GM12878 (cell line): ENCODE results near the gene GAGE13. TPM values are rescaled to one million over a fixed set of nuclear protein-coding genes. Genes with fewer than 3 reads are reported as not detected.
"Not testable (repeated sequence)": the region's sequence is repeated elsewhere in the genome, so short reads cannot be mapped to it uniquely, and the experiment has no call there.

Source experiments
- ATAC-seq: fragments of 200-7000 bp; cut with Tn5 transposase; 3 replicates; pipeline ENCODE4 v1.9.1; 2020; ENCODE audit warnings: mild to moderate bottlenecking, moderate library complexity
- Bru-seq: library from RNA; stranded (reverse); fragments of 400-500 nt; gene quantifications from one replicate; lab custom pipeline; 2021; lab: Mats Ljungman, UMichigan
- BruChase-seq, 2 experiments: library from RNA; stranded (reverse); fragments of 400-500 nt; gene quantifications; one replicate each; lab custom pipeline; 2021; lab: Mats Ljungman, UMichigan
- BruUV-seq: library from RNA; stranded (reverse); fragments of 400-500 nt; replicated peaks from 2 replicates; lab custom pipeline; 2021; lab: Mats Ljungman, UMichigan
- CTCF ChIA-PET: fragments of 300-600 bp; sonication (Branson Sonifier 250); formaldehyde crosslinking; extraction: SDS; loops from one replicate; lab custom pipeline; 2021; ENCODE audit warnings: inconsistent platforms; lab: Yijun Ruan, JAX
- POLR2A ChIA-PET: fragments of 350-600 bp; formaldehyde crosslinking; extraction: SDS; loops from one replicate; lab custom pipeline; 2021; ENCODE audit warnings: inconsistent platforms; lab: Charles Lee
- RAD21 ChIA-PET: fragments of 300-600 bp; sonication (Branson Sonifier 250); formaldehyde crosslinking; loops from one replicate; lab custom pipeline; 2023; ENCODE audit warnings: antibody characterized with exemption; ENCODE audit not compliant: unreplicated experiment; lab: Charles Lee
- SMC1A ChIA-PET: fragments of 300-600 bp; sonication (Branson Sonifier 250); formaldehyde crosslinking; loops from one replicate; lab custom pipeline; 2023; ENCODE audit not compliant: unreplicated experiment, uncharacterized antibody; lab: Charles Lee
- DNase-seq: peaks from one replicate; pipeline ENCODE4 v3.0.0-alpha.2; 2011; ENCODE audit warnings: low read depth, low spot score
- FAIRE-seq: peaks from 3 replicates; lab custom pipeline; 2011; peaks lifted over from hg19 to GRCh38; lab: Jason Lieb, UNC
- H2AFZ ChIP-seq: 2 replicates; pipeline ENCODE4 v1.6.0; 2011; ENCODE audit warnings: low read depth, low read length, control low read depth; ENCODE audit not compliant: control insufficient read depth
- H3K27ac ChIP-seq: 2 replicates; pipeline ENCODE4 v1.5.1; 2011; ENCODE audit warnings: control low read depth; ENCODE audit not compliant: control insufficient read depth, insufficient read depth
- H3K27me3 ChIP-seq, 2 experiments: replicated peaks in 1 of 2; 2 replicates each; pipeline versions ENCODE4 v1.6.0 to v1.6.1; 2011; ENCODE audit warnings: low read length in 1 of 2; ENCODE audit not compliant: control insufficient read depth in 2 of 2, insufficient read depth in 2 of 2
- H3K36me3 ChIP-seq, 2 experiments: 2 replicates each; pipeline ENCODE4 v1.5.1; 2011; ENCODE audit warnings: low read length in 1 of 2; ENCODE audit not compliant: control insufficient read depth in 2 of 2, insufficient read depth in 2 of 2
- H3K4me1 ChIP-seq: 2 replicates; pipeline ENCODE4 v1.6.1; 2011; ENCODE audit warnings: mild to moderate bottlenecking, low read length, moderate library complexity, mixed read lengths; ENCODE audit not compliant: control insufficient read depth, insufficient read depth
- H3K4me2 ChIP-seq: 2 replicates; pipeline ENCODE4 v1.6.0; 2011; ENCODE audit warnings: control low read depth; ENCODE audit not compliant: control insufficient read depth, insufficient read depth
- H3K4me3 ChIP-seq: fragments of 200-600 bp; sonication (generic); 2 replicates; pipeline ENCODE4 v1.5.1; 2016
- H3K79me2 ChIP-seq: 2 replicates; pipeline ENCODE4 v1.6.0; 2011; ENCODE audit warnings: low read length; ENCODE audit not compliant: control insufficient read depth, insufficient read depth
- H3K9ac ChIP-seq: 2 replicates; pipeline ENCODE4 v1.8.0; 2011; ENCODE audit warnings: low read length, control low read depth, mixed read lengths; ENCODE audit not compliant: control insufficient read depth, insufficient read depth
- H3K9me3 ChIP-seq: replicated peaks from 3 replicates; pipeline ENCODE4 v1.5.1; 2011; ENCODE audit warnings: mild to moderate bottlenecking, low read length; ENCODE audit not compliant: control insufficient read depth, insufficient read depth
- H4K20me1 ChIP-seq: 2 replicates; pipeline ENCODE4 v1.6.0; 2011; ENCODE audit not compliant: control insufficient read depth, insufficient read depth
- CTCF ChIP-seq, 3 experiments: IDR thresholded peaks in 2 of 3; conservative IDR thresholded peaks in 1 of 3; 2 replicates each; pipeline ENCODE4 v1.5.1; 2011; ENCODE audit warnings: low read depth in 3 of 3, low read length in 3 of 3, mild to moderate bottlenecking in 3 of 3, control low read depth in 2 of 3, moderate library complexity in 2 of 3, inconsistent platforms in 1 of 3, mixed read lengths in 1 of 3; ENCODE audit not compliant: control insufficient read depth in 2 of 3, insufficient read depth in 1 of 3; ENCODE audit errors: extremely low read depth in 1 of 3
- NFIC ChIP-seq: IDR thresholded peaks from 2 replicates; pipeline ENCODE4 v1.6.1; 2012; ENCODE audit warnings: low read depth, mild to moderate bottlenecking, inconsistent platforms, low read length, moderate library complexity
- WGBS: methylation state at CpG from one replicate; pipeline ENCODE4 v1.1.6; 2016; ENCODE audit warnings: low lambda C conversion rate; ENCODE audit not compliant: insufficient replicate concordance, insufficient coverage; ENCODE audit errors: missing lambda C conversion rate; 5-methylcytosine and 5-hydroxymethylcytosine counted together
- in situ Hi-C: fragments of 300-500 bp; cut with MboI; formaldehyde crosslinking; loops from 9 replicates; pipeline ENCODE4 v1.14.3; 2018; ENCODE audit warnings: mixed read lengths
- intact Hi-C: fragments of 100-400 bp; cut with micrococcal nuclease; formaldehyde crosslinking; loops from one replicate; pipeline ENCODE4 v1.14.2; 2022; ENCODE audit not compliant: unreplicated experiment
- long read RNA-seq, 2 experiments: library from polyadenylated mRNA; unstranded; transcript quantifications; one replicate each; pipeline ENCODE4 v2.0.0, GENCODE V29; 2019 to 2020
- polyA minus RNA-seq, 3 experiments: library from RNA; depleted of rRNA, polyadenylated mRNA; stranded (reverse); fragments of >200 nt; gene quantifications; 2 replicates each; pipeline ENCODE4 v1.2.3, GENCODE V29; 2011
- polyA plus RNA-seq, 11 experiments: library from polyadenylated mRNA; depleted of rRNA in 4 of 11; unstranded in 6 of 11; stranded (reverse) in 5 of 11; fragments of >200 nt; fragmentation: Nextera tagmentation in 4 of 11; fragmentation: Illumina TruSeq in 1 of 11; extraction: Ambion mirVana in 4 of 11; extraction: Trizol in 1 of 11; gene quantifications; 1 replicate in 1 of 11; 2 replicates in 10 of 11; pipeline versions ENCODE4 v1.2.1 to v1.2.3, GENCODE V29; 2011 to 2016; ENCODE audit warnings: inconsistent platforms in 2 of 11, missing spikeins in 2 of 11, low read depth in 1 of 11
- total RNA-seq, 4 experiments: library from RNA; depleted of rRNA in 3 of 4; stranded (reverse); fragments of >200 nt in 3 of 4; fragmentation: Illumina TruSeq in 1 of 4; extraction: Trizol in 1 of 4; gene quantifications; 2 replicates each; pipeline versions ENCODE4 v1.2.1 to v1.2.3, GENCODE V29; 2013 to 2021

The GAGE13 gene
- not detected in 2 replicates for total RNA-seq (2013; cell fraction: nucleolus; rRNA removed)
- not detected in 2 replicates for total RNA-seq (2014; rRNA removed)
- total RNA-seq (2014; rRNA removed; fragmentation: Illumina TruSeq; extraction: Trizol), result not detected in 2 replicates
- not detected in 2 replicates for total RNA-seq (2021)
- not detected for polyA plus RNA-seq (2011; ENCODE audit: low read depth)
- polyA plus RNA-seq (2011; rRNA removed), result 0.32 TPM in 1 of 2 replicates, not detected in the other
- polyA plus RNA-seq (2011; cell fraction: cytosol; rRNA removed), result not detected in 2 replicates
- polyA plus RNA-seq (2011; cell fraction: nucleus; rRNA removed), result not detected in 2 replicates
- polyA plus RNA-seq (2012), result not detected in 2 replicates
- polyA plus RNA-seq (2014; fragmentation: Illumina TruSeq; extraction: Trizol), result not detected in 2 replicates
- polyA plus RNA-seq (2014; fragmentation: Nextera tagmentation; extraction: Ambion mirVana), result not detected
- polyA plus RNA-seq (2014; rRNA removed), result not detected in 2 replicates
- not detected for polyA plus RNA-seq (2016; fragmentation: Nextera tagmentation; extraction: Ambion mirVana)
- not detected in 2 replicates for polyA minus RNA-seq (2011; rRNA and poly(A)+ RNA removed)
- polyA minus RNA-seq (2011; cell fraction: cytosol; rRNA and poly(A)+ RNA removed), result not detected in 2 replicates
- polyA minus RNA-seq (2011; cell fraction: nucleus; rRNA and poly(A)+ RNA removed), result not detected in 2 replicates
- not detected for Bru-seq, nascent RNA
- BruChase-seq, experiment 1, labeled RNA remaining after a 6-hour chase, result not detected
- BruChase-seq, experiment 2, labeled RNA remaining after a 2-hour chase, result not detected
- long read RNA-seq, experiment 1, result 0 reads
- long read RNA-seq, experiment 2, result 0 reads

- H3K27me3 ChIP-seq, H3K4me2 ChIP-seq, H2AFZ ChIP-seq, DNase-seq, H3K36me3 ChIP-seq, H3K9ac ChIP-seq, SMC1A ChIA-PET, CTCF ChIA-PET, POLR2A ChIA-PET, H3K9me3 ChIP-seq, H3K27ac ChIP-seq, H3K4me1 ChIP-seq, intact Hi-C loops, H4K20me1 ChIP-seq, RAD21 ChIA-PET, H3K79me2 ChIP-seq, ATAC-seq, FAIRE-seq, BruUV-seq, H3K4me3 ChIP-seq, in situ Hi-C loops: not testable (repeated sequence)
- no CpG with 5 or more reads among the region's 16 CpGs for WGBS
Measured at GRCh38 chrX:49331282-49331681, at the start of gene GAGE13. Gene GAGE13, plus strand, starts transcription at chrX:49331582. Its CDS starts 1,156 bp downstream, at chrX:49332738.

- DNase-seq (no peak), FAIRE-seq (no peak), ATAC-seq (no peak)
- Histone ChIP-seq H3K36me3 (no peaks in the 10 kb centered on the region), H3K4me1 (no peaks in the 10 kb centered on the region), H3K4me2 (no peak overlapping the region), H3K79me2 (no peaks in the 10 kb centered on the region), H4K20me1 (no peaks in the 10 kb centered on the region), H3K27ac (no peak overlapping the region), H2AFZ (no peak overlapping the region), H3K9ac (no peak overlapping the region), H3K27me3 (no peaks in the 10 kb centered on the region), H3K9me3 (no peaks in the 10 kb centered on the region), H3K4me3 (no peak overlapping the region)
- TF ChIP-seq CTCF (IDR thresholded peaks at IDR 0.05 in 2 of 3, conservative IDR thresholded peaks at IDR 0.05 in 1 of 3; ENCODE audit: control insufficient read depth in 2 of 3, extremely low read depth in 1 of 3, insufficient read depth in 1 of 3, low read depth in 3 of 3, low read length in 3 of 3) (peak in 1 of 3 experiments; percentile 16; a peak in 1 of 6 replicates), NFIC (no peak)
- ChIA-PET CTCF (no interaction called here), POLR2A (no interaction called here), RAD21 (no interaction called here), SMC1A (no interaction called here)
- no TSS peak for BruUV-seq
- in situ Hi-C loops, result no loop called here
- intact Hi-C loops, result no loop called here
- WGBS, result 61% methylated on average over 11 of the region's 11 CpGs
Measured at GRCh38 chrX:49282647-49283011, 48.8 kb upstream of the GAGE13 start.
